ENCODE data around the gene PIEZO2. TPM values are rescaled to one million over a fixed set of nuclear protein-coding genes. Genes with fewer than 3 reads are reported as not detected.

The PIEZO2 gene
- total RNA-seq, 1 experiment from 2014 or later: 5.5 TPM

- Histone ChIP-seq H3K4me1 (ENCODE audit: insufficient read depth, low read length, poor library complexity, severe bottlenecking) (no peaks in the 10 kb centered on the region), H3K27ac (ENCODE audit: low read depth, low read length, poor library complexity, severe bottlenecking) (no peak overlapping the region), H3K4me3 (ENCODE audit: low read depth, low read length, poor library complexity, severe bottlenecking) (no peak overlapping the region), H3K36me3 (ENCODE audit: insufficient read depth, low read length, poor library complexity, severe bottlenecking) (no peaks in the 10 kb centered on the region), H3K27me3 (replicated peaks; ENCODE audit: insufficient read depth, low read depth, low read length, poor library complexity) (peaks cover 14% of the 10 kb centered on the region), H3K9me3 (ENCODE audit: low read depth, low read length, poor library complexity, severe bottlenecking) (no peaks in the 10 kb centered on the region)
- BruUV-seq (replicated peaks): no TSS peak
- intact Hi-C loops (cut with micrococcal nuclease; ENCODE audit: unreplicated experiment): no loop called here
- POLR2A ChIA-PET (ENCODE audit: low non-redundant PET): no interaction called here
- CTCF ChIA-PET: interaction anchor here (0.6 kb wide), 1 partner anchor 286 kb away, joined by 3 read pairs; no protein-coding TSS in a partner anchor
- no peak for DNase-seq (ENCODE audit: low spot score)
- TF ChIP-seq EZH2 (IDR thresholded peaks at IDR 0.05; ENCODE audit: borderline replicate concordance, low read depth, low read length, poor library complexity, severe bottlenecking): no peak
- TF ChIP-seq, protein P1, sequence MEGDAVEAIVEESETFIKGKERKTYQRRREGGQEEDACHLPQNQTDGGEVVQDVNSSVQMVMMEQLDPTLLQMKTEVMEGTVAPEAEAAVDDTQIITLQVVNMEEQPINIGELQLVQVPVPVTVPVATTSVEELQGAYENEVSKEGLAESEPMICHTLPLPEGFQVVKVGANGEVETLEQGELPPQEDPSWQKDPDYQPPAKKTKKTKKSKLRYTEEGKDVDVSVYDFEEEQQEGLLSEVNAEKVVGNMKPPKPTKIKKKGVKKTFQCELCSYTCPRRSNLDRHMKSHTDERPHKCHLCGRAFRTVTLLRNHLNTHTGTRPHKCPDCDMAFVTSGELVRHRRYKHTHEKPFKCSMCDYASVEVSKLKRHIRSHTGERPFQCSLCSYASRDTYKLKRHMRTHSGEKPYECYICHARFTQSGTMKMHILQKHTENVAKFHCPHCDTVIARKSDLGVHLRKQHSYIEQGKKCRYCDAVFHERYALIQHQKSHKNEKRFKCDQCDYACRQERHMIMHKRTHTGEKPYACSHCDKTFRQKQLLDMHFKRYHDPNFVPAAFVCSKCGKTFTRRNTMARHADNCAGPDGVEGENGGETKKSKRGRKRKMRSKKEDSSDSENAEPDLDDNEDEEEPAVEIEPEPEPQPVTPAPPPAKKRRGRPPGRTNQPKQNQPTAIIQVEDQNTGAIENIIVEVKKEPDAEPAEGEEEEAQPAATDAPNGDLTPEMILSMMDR (conservative IDR thresholded peaks at IDR 0.05; ENCODE audit: low read depth, low read length): no peak
Measured at GRCh38 chr18:10798727-10799550, 350.4 kb downstream of the PIEZO2 start.

DNA sequence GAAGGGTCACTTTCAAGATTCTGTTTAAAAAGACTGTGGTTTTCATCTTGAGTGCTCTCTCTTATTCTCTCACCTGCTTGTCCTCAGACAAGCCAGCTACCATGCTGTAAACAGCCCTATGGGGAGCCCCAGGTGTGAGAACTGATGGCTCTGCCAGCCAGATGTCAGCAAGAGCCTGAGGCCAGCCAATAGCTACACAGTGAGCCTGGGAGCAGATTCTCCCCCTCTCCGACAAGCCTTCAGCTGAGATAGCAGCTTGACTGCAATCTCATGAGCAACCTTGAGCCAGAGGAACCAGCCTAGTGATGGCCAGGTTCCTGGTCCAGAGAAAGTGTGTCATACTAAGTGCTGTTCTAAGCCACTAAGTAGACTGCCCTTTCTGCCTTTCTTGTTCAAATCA lies 351.5 kb downstream of the PIEZO2 start:
- Histone ChIP-seq H3K4me1 (ENCODE audit: insufficient read depth, low read length, poor library complexity, severe bottlenecking) (no peaks in the 10 kb centered on the region), H3K27ac (ENCODE audit: low read depth, low read length, poor library complexity, severe bottlenecking) (no peak overlapping the region), H3K27me3 (replicated peaks; ENCODE audit: insufficient read depth, low read depth, low read length, poor library complexity) (peaks cover 8% of the 10 kb centered on the region), H3K9me3 (ENCODE audit: low read depth, low read length, poor library complexity, severe bottlenecking) (no peaks in the 10 kb centered on the region), H3K36me3 (ENCODE audit: insufficient read depth, low read length, poor library complexity, severe bottlenecking) (no peaks in the 10 kb centered on the region), H3K4me3 (ENCODE audit: low read depth, low read length, poor library complexity, severe bottlenecking) (no peak overlapping the region)
- intact Hi-C loops (cut with micrococcal nuclease; ENCODE audit: unreplicated experiment): no loop called here
- no TSS peak for BruUV-seq (replicated peaks)
- ChIA-PET POLR2A (ENCODE audit: low non-redundant PET) (no interaction called here), CTCF (no interaction called here)
- TF ChIP-seq EZH2 (IDR thresholded peaks at IDR 0.05; ENCODE audit: borderline replicate concordance, low read depth, low read length, poor library complexity, severe bottlenecking): no peak
- TF ChIP-seq, protein P1 (conservative IDR thresholded peaks at IDR 0.05; ENCODE audit: low read depth, low read length): no peak
- no peak for DNase-seq (ENCODE audit: low spot score)

- POLR2A ChIA-PET (ENCODE audit: low non-redundant PET): no interaction called here
- H3K27me3 ChIP-seq (replicated peaks; ENCODE audit: insufficient read depth, low read depth, low read length, poor library complexity): peaks cover 7% of the 10 kb centered on the region
- no peak overlapping the region for H3K4me3 ChIP-seq (ENCODE audit: low read depth, low read length, poor library complexity, severe bottlenecking)
- DNase-seq (ENCODE audit: low spot score): no peak
- H3K27ac ChIP-seq (ENCODE audit: low read depth, low read length, poor library complexity, severe bottlenecking): no peak overlapping the region
- intact Hi-C loops (cut with micrococcal nuclease; ENCODE audit: unreplicated experiment): no loop called here
- H3K4me1 ChIP-seq (ENCODE audit: insufficient read depth, low read length, poor library complexity, severe bottlenecking): no peaks in the 10 kb centered on the region
- no peaks in the 10 kb centered on the region for H3K36me3 ChIP-seq (ENCODE audit: insufficient read depth, low read length, poor library complexity, severe bottlenecking)
- CTCF ChIA-PET: no interaction called here
- no peaks in the 10 kb centered on the region for H3K9me3 ChIP-seq (ENCODE audit: low read depth, low read length, poor library complexity, severe bottlenecking)
- TF ChIP-seq, protein P1 (conservative IDR thresholded peaks at IDR 0.05; ENCODE audit: low read depth, low read length): no peak
- TF ChIP-seq EZH2 (IDR thresholded peaks at IDR 0.05; ENCODE audit: borderline replicate concordance, low read depth, low read length, poor library complexity, severe bottlenecking): no peak
- BruUV-seq (replicated peaks): no TSS peak
Measured at GRCh38 chr18:10794771-10795170, 354.6 kb downstream of the PIEZO2 start.
